ENCODE data around the gene SERPINB5.

Gene SERPINB5

DNA sequence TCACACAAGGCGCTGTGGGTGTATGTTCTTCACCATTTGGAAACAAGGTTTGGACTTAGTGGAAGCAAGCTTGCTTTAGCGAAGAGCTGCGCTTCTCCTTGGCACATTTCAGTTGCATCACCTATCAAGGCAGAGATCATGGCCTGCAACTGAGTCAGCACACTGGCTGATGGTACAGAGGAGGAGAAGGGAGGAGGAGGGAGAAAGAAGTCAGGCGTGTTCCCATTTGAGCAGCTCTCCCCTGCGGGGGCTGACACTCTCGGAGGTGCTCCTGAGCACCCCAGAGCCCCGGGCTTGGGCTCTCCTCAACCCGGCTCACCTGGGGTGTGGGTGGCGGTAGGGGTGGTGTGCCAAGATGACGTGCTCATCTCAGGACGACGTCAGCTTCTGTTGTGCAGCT is 6.0 kb upstream of the SERPINB5 start:
- DNase-seq (ENCODE audit: low read depth): no peak

DNA sequence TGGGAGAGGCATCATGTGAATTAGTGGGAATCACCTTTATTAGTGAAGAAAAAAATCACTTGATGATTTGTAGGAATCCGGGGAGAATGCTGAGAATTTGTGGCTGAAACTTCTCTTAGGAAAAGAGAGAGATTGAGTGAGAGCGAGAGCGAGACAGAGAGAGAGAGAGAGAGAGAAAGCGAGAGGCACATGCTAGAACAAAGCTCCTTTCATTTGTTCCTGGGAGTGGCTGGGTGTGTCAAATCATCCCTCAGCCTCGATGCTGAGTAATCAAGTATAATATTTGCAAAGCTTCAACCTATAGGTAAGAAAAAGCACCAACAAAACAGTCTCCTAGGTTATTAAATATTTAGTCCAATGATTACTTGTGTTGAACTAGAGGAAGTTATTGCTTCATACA is 4.4 kb upstream of the SERPINB5 start:
- DNase-seq (ENCODE audit: low read depth): no peak

- DNase-seq (ENCODE audit: low read depth): no peak
Measured at GRCh38 chr18:63477200-63477599, 442 bp downstream of the SERPINB5 start.

DNA sequence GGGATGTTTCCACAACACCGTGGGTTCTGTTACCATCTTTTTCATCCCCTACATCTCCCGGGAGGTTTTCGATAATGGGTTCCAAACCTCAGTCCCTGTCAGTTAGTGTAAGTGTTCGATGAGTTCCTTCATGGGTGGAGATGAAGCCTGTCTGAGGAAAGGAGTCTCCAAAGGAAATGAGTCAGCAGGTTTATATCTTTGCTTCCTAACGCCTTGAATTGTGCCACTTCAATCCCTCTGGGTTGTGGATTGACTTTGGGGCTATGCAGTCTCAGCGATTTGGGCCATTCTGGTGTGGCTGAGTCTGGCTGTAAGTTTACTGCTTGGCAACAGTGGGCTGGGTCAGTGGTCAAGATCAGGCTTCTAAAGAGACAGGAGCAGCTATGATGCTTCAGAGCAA is 1.2 kb downstream of the SERPINB5 start:
- DNase-seq (ENCODE audit: low read depth): no peak

- no peak for DNase-seq (ENCODE audit: low read depth)
Measured at GRCh38 chr18:63479826-63480225, 3.1 kb downstream of the SERPINB5 start.

GRCh38 chr18:63480476-63480875 is 3.7 kb downstream of the SERPINB5 start:
- no peak for DNase-seq (ENCODE audit: low read depth)

GRCh38 chr18:63480915-63481314 is 4.2 kb downstream of the SERPINB5 start:
- DNase-seq (ENCODE audit: low read depth): no peak

- DNase-seq (ENCODE audit: low read depth): no peak
Measured at GRCh38 chr18:63487676-63488075, 10.9 kb downstream of the SERPINB5 start.

- no peak for DNase-seq (ENCODE audit: low read depth)
Measured at GRCh38 chr18:63488160-63488559, 11.4 kb downstream of the SERPINB5 start.

DNA sequence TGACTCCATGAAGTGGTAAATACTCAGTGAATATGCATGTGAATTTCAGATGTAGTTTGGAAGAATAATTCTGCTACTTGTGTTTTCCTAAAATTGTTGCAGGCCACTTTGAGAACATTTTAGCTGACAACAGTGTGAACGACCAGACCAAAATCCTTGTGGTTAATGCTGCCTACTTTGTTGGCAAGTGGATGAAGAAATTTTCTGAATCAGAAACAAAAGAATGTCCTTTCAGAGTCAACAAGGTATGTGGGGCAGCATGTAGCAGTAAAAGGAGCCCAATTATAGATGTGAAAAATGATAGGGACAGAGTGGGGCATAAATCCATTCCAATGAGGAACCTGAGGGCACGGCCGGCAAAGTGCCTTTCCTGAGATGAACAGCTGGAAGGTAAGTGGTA is 16.1 kb downstream of the SERPINB5 start:
- no peak for DNase-seq (ENCODE audit: low read depth)

- DNase-seq (ENCODE audit: low read depth): no peak
Measured at GRCh38 chr18:63495675-63496074, 18.9 kb downstream of the SERPINB5 start.

DNA sequence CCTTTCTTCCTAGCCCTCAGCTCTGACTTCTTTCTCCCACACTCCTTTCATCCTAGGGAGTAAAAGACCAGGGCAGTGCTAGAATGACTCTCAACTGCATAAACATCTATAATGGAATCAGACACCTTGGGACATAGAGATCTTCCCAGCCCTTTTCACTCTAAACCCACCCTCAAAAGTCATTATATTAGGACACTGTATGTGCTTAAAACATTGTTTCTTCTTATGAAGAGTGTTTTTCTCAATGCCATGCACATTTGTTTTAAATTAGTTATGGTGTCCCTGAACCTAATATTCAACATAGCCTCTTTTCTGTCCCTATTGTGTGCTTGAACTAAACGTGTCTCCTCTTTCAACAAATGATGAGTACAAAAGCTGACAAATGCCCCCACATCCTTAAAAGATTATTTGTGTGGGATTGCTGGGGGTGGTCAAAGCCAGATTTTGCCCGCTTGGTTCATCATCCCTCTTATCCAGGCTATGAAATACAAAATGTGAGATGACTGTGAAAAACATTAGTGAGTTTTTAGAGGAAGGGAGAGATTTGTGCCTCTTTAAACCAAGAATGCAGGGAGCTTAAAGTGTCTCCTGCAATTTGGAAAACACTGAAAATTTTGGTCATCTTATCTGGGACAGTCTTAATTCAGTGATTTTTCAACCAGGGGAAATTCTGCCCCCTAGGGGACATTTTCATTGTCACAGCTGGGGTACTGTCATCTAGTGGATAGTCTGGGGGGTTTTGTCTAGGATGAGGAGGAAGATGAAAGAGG is 29.0 kb downstream of the SERPINB5 start:
- no peak for DNase-seq (ENCODE audit: low read depth)

- DNase-seq (ENCODE audit: low read depth): no peak
Measured at GRCh38 chr18:63506336-63506646, 29.5 kb downstream of the SERPINB5 start.

GRCh38 chr18:63508596-63508995 is 31.8 kb downstream of the SERPINB5 start:
- no peak for DNase-seq (ENCODE audit: low read depth)

DNA sequence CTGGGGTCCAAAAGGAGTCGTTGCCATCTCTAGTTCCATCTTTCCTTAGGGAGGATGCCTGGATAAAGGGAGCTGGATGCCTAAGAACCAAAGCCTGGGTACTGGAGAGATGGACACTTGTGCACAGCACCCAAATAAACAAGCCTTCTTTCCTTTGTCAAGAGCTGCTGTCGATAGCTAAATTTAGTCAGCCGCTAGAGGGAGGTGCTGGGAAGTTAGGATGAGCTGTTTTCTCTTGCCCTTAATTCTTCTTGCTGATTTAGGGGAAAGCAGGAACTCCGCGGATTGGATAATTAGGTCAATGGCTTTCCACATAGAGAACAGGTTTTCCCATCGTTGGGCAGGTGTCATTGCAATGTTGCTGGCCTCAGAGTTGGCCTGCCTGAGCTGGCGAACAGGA is 34.5 kb downstream of the SERPINB5 start:
- no peak for DNase-seq (ENCODE audit: low read depth)

GRCh38 chr18:63514326-63514725 is 37.6 kb downstream of the SERPINB5 start:
- no peak for DNase-seq (ENCODE audit: low read depth)

GRCh38 chr18:63514888-63515678 is 38.3 kb downstream of the SERPINB5 start:
- no peak for DNase-seq (ENCODE audit: low read depth)

GRCh38 chr18:63515801-63516200 is 39.0 kb downstream of the SERPINB5 start:
- DNase-seq (ENCODE audit: low read depth): no peak

DNA sequence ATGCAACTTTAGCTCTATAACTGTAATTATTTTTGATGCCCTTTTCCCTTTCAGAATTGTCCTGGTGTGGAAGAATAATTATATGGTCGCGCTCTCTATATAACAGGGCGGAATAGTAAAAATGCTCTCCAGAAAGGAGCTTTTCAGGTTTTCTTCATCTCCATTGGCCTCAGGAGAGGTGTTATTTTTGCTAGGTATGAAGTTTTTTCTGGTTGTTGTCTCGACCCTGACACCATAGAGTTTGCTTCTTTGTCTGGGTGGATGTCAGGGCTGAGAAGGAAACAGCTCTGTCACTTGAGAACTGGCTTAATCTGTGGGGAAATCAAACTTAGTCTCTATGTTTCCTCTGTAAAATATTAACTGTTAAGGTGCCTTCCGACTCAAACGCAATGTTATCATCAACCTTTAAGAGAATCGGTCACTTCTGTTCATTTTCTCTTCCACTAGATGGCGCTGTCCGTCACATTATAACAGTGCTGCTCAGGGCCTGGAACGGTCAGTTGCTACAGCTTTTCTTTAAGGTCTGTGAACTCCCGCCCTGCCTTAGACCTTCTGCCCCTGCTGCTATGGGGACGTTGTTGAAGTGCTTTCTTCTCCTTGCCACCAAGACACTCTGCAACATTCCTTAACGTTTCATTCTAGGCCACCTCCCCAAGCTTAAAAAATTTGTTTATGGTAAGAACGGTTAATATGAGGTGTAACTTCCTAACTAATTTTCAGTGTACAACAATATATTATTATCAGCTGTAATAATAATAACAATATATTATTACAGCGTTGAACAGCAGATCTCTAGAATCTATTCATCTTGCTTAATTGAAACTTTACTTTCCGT is 41.6 kb downstream of the SERPINB5 start:
- DNase-seq (ENCODE audit: low read depth): no peak

- DNase-seq (ENCODE audit: low read depth): no peak
Measured at GRCh38 chr18:63520053-63520685, 43.4 kb downstream of the SERPINB5 start.

DNA sequence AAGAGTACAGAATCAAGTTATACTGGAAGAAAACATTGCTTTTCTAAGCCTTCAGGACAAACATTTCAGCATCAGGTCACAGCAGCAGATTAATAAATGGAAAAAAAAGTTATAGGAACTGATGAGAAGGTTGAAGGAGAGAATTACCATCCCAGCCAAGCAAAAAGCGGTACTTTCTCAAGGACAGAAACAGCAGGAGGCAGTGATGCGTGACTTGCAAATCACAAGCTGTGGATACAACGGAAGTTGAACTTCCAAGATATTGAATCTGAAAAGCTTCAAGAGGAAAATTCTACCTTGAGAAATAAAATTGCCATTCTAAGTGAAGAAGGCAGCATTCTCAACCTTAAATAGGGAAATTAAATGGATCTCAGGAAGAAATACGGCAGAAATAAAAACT is 46.9 kb downstream of the SERPINB5 start:
- DNase-seq (ENCODE audit: low read depth): no peak

GRCh38 chr18:63527251-63527650 is 50.5 kb downstream of the SERPINB5 start:
- DNase-seq (ENCODE audit: low read depth): no peak
